Calu3 (cell line): Measurements from ENCODE around the gene CLN5. TPM values are rescaled to one million over a fixed set of nuclear protein-coding genes. Genes with fewer than 3 reads are reported as not detected.

Source experiments
- BruUV-seq: library from RNA; stranded (reverse); fragments of 400-500 nt; replicated peaks from 2 replicates; lab custom pipeline; 2021; lab: Mats Ljungman, UMichigan
- CTCF ChIA-PET: fragments of 300-600 bp; sonication (Branson Sonifier 250); formaldehyde crosslinking; loops from one replicate; lab custom pipeline; 2022; ENCODE audit warnings: antibody characterized with exemption; lab: Charles Lee
- DNase-seq: peaks from one replicate; pipeline ENCODE4 v3.0.0; 2022
- H3K27ac Mint-ChIP-seq: one replicate; pipeline ENCODE4 v1.8.0; 2022; ENCODE audit warnings: mixed read lengths; ENCODE audit not compliant: unreplicated experiment
- H3K27me3 Mint-ChIP-seq: one replicate; pipeline ENCODE4 v1.8.0; 2022; ENCODE audit warnings: mixed read lengths; ENCODE audit not compliant: unreplicated experiment
- H3K36me3 Mint-ChIP-seq: one replicate; pipeline ENCODE4 v1.8.0; 2022; ENCODE audit warnings: mild to moderate bottlenecking, moderate library complexity, mixed read lengths; ENCODE audit not compliant: insufficient read depth, unreplicated experiment
- H3K4me1 Mint-ChIP-seq: one replicate; pipeline ENCODE4 v1.8.0; 2022; ENCODE audit warnings: mild to moderate bottlenecking, low read depth, mixed read lengths; ENCODE audit not compliant: unreplicated experiment
- H3K4me3 Mint-ChIP-seq: one replicate; pipeline ENCODE4 v1.8.0; 2022; ENCODE audit warnings: mild to moderate bottlenecking, low read depth, moderate library complexity, mixed read lengths; ENCODE audit not compliant: unreplicated experiment
- H3K9me3 Mint-ChIP-seq: one replicate; pipeline ENCODE4 v1.8.0; 2022; ENCODE audit warnings: low read depth, mixed read lengths; ENCODE audit not compliant: unreplicated experiment
- CTCF ChIP-seq: fragments of 200-600 bp; IDR thresholded peaks from one replicate; pipeline ENCODE4 v1.8.0; 2022; ENCODE audit warnings: antibody characterized with exemption; ENCODE audit not compliant: unreplicated experiment
- intact Hi-C: fragments of 100-400 bp; cut with micrococcal nuclease; formaldehyde crosslinking; loops from one replicate; pipeline ENCODE4 v1.10.0; 2022; ENCODE audit not compliant: unreplicated experiment
- total RNA-seq: library from RNA; stranded (reverse); gene quantifications from 2 replicates; pipeline ENCODE4 v1.2.3, GENCODE V29; 2022

The CLN5 gene
- total RNA-seq, 1 experiment from 2014 or later, result 7.3 TPM

- no peak for TF ChIP-seq CTCF
- no peak overlapping the region for H3K27ac Mint-ChIP-seq
- no peaks in the 10 kb centered on the region for H3K9me3 Mint-ChIP-seq
- BruUV-seq, result no TSS peak
- intact Hi-C loops, result no loop called here
- CTCF ChIA-PET, result no interaction called here
- no peak overlapping the region for H3K4me3 Mint-ChIP-seq
- peaks cover 10% of the 10 kb centered on the region for H3K36me3 Mint-ChIP-seq
- H3K4me1 Mint-ChIP-seq, result peaks cover 7% of the 10 kb centered on the region
- H3K27me3 Mint-ChIP-seq, result no peaks in the 10 kb centered on the region
- no peak for DNase-seq
Observed at GRCh38 chr13:76993473-76993872, 1.6 kb downstream of the CLN5 start.

- DNase-seq, result no peak
- no peak overlapping the region for H3K27ac Mint-ChIP-seq
- peaks cover 10% of the 10 kb centered on the region for H3K36me3 Mint-ChIP-seq
- H3K4me3 Mint-ChIP-seq, result no peak overlapping the region
- no TSS peak for BruUV-seq
- H3K27me3 Mint-ChIP-seq, result no peaks in the 10 kb centered on the region
- no peak for TF ChIP-seq CTCF
- peaks cover 7% of the 10 kb centered on the region for H3K4me1 Mint-ChIP-seq
- CTCF ChIA-PET, result no interaction called here
- H3K9me3 Mint-ChIP-seq, result no peaks in the 10 kb centered on the region
- intact Hi-C loops, result no loop called here
Observed at GRCh38 chr13:76994281-76994680, 2.4 kb downstream of the CLN5 start.

- Mint-ChIP-seq H3K4me1 (no peaks in the 10 kb centered on the region), H3K4me3 (no peak overlapping the region), H3K36me3 (no peaks in the 10 kb centered on the region), H3K9me3 (no peaks in the 10 kb centered on the region), H3K27me3 (no peaks in the 10 kb centered on the region), H3K27ac (no peak overlapping the region)
- CTCF ChIA-PET, result interaction anchor here (0.7 kb wide), 1 partner anchor 198 kb away, joined by 5 read pairs; no protein-coding TSS in a partner anchor
- no peak for DNase-seq
- TF ChIP-seq CTCF, result no peak
- intact Hi-C loops, result no loop called here
- no TSS peak for BruUV-seq
Observed at GRCh38 chr13:77000475-77000874, 8.6 kb downstream of the CLN5 start.

GRCh38 chr13:77001540-77001939 is 9.7 kb downstream of the CLN5 start:
- Mint-ChIP-seq H3K36me3 (no peaks in the 10 kb centered on the region), H3K27ac (no peak overlapping the region), H3K4me1 (no peaks in the 10 kb centered on the region), H3K4me3 (no peak overlapping the region), H3K27me3 (no peaks in the 10 kb centered on the region), H3K9me3 (no peaks in the 10 kb centered on the region)
- CTCF ChIA-PET, result no interaction called here
- no TSS peak for BruUV-seq
- DNase-seq, result no peak
- TF ChIP-seq CTCF, result no peak
- intact Hi-C loops, result no loop called here
